Stomach (tissue), 4 donors: ENCODE data around the gene TPBGL.

Source experiments
- EP300 ChIP-seq: sonication (generic); formaldehyde crosslinking; IDR thresholded peaks from one replicate; pipeline ENCODE4 v1.6.1; 2017; ENCODE audit warnings: antibody characterized with exemption
- POLR2A ChIP-seq, 4 donors: fragments of 450-650 bp; IDR thresholded peaks; one replicate each; pipeline ENCODE4 v1.6.1; 2016; ENCODE audit warnings: antibody characterized with exemption in 4 of 4, control low read depth in 2 of 4, mild to moderate bottlenecking in 1 of 4, moderate library complexity in 1 of 4
- POLR2AphosphoS5 ChIP-seq, 3 donors: sonication (generic); formaldehyde crosslinking; IDR thresholded peaks; one replicate each; pipeline ENCODE4 v1.6.1; 2016; ENCODE audit warnings: antibody characterized with exemption in 3 of 3
- TF ChIP-seq, protein P1 (sequence below), 7 experiments: fragments of 450-650 bp in 4 of 7; fragments of 200-600 bp in 3 of 7; sonication (generic) in 3 of 7; IDR thresholded peaks; one replicate each; pipeline ENCODE4 v1.5.1; 2016 to 2019; ENCODE audit warnings: antibody characterized with exemption in 7 of 7, control low read depth in 2 of 7, mild to moderate bottlenecking in 1 of 7

DNA sequence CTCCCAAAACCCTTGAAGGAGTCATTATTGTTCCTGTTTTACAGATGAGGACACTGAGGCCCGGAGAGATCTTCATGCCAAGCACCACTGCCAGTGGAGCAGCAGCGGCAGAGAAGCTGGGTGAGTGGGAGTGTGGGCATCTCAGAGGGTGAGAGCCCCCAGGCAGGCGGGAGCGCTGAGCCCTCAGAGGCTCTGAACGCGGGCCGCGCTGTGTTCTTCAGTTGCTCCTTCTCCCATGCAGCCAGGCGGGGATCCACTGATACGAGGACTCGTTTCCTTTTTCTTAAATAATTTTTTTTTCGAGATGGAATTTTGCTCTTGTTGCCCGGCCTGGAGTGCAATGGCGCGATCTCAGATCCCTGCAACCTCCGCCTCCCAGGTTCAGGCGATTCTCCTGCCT lies 47.0 kb downstream of the TPBGL start:
- TF ChIP-seq, protein P1, sequence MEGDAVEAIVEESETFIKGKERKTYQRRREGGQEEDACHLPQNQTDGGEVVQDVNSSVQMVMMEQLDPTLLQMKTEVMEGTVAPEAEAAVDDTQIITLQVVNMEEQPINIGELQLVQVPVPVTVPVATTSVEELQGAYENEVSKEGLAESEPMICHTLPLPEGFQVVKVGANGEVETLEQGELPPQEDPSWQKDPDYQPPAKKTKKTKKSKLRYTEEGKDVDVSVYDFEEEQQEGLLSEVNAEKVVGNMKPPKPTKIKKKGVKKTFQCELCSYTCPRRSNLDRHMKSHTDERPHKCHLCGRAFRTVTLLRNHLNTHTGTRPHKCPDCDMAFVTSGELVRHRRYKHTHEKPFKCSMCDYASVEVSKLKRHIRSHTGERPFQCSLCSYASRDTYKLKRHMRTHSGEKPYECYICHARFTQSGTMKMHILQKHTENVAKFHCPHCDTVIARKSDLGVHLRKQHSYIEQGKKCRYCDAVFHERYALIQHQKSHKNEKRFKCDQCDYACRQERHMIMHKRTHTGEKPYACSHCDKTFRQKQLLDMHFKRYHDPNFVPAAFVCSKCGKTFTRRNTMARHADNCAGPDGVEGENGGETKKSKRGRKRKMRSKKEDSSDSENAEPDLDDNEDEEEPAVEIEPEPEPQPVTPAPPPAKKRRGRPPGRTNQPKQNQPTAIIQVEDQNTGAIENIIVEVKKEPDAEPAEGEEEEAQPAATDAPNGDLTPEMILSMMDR (IDR thresholded peaks at IDR 0.05): no peak
- TF ChIP-seq POLR2AphosphoS5 (IDR thresholded peaks at IDR 0.05) (no peak), POLR2A (IDR thresholded peaks at IDR 0.05) (no peak), EP300 (no peak)
